HepG2 (cell line): ENCODE measurements around the gene KATNB1. TPM values are rescaled to one million over a fixed set of nuclear protein-coding genes. Genes with fewer than 3 reads are reported as not detected.

Experiments used
- ATAC-seq: fragments of 200-7000 bp; cut with Tn5 transposase; 3 replicates; pipeline ENCODE4 v1.9.1; 2020; ENCODE audit warnings: mild to moderate bottlenecking, moderate library complexity
- BruUV-seq: library from RNA; stranded (reverse); fragments of 400-500 nt; replicated peaks from 2 replicates; lab custom pipeline; 2021; lab: Mats Ljungman, UMichigan
- CTCF ChIA-PET: fragments of 300-600 bp; formaldehyde crosslinking; extraction: SDS; loops from one replicate; lab custom pipeline; 2021; ENCODE audit warnings: low total read pairs, inconsistent platforms, low intra/inter-chr PET ratio; lab: Yijun Ruan, JAX
- POLR2A ChIA-PET: fragments of 350-600 bp; sonication (Branson Sonifier 250); formaldehyde crosslinking; loops from one replicate; lab custom pipeline; 2020; ENCODE audit warnings: antibody characterized with exemption, inconsistent platforms; lab: Yijun Ruan, JAX
- DNase-seq: peaks from one replicate; pipeline ENCODE4 v3.0.0-alpha.2; 2015; ENCODE audit warnings: low spot score
- FAIRE-seq: peaks from 3 replicates; lab custom pipeline; 2011; peaks lifted over from hg19 to GRCh38; lab: Jason Lieb, UNC
- H2AFZ ChIP-seq: one replicate; pipeline ENCODE4 v1.6.1; 2011; ENCODE audit warnings: low read length, inconsistent platforms
- H3K27ac ChIP-seq: fragments of 300-600 bp; 3 replicates; pipeline ENCODE4 v1.8.0; 2011; ENCODE audit warnings: mixed run types, mild to moderate bottlenecking, mixed read lengths, low read length, inconsistent platforms; ENCODE audit not compliant: insufficient read depth; ENCODE audit errors: extremely low read length
- H3K27me3 ChIP-seq, 2 experiments: fragments of 200-600 bp in 1 of 2; 2 replicates in 1 of 2; 3 replicates in 1 of 2; pipeline versions ENCODE4 v1.6.0 to v1.8.0; 2011; ENCODE audit warnings: low read length in 2 of 2, mild to moderate bottlenecking in 2 of 2, moderate library complexity in 2 of 2, inconsistent platforms in 1 of 2; ENCODE audit not compliant: insufficient read depth in 2 of 2, control insufficient read depth in 1 of 2
- H3K36me3 ChIP-seq, 2 experiments: fragments of 200-600 bp in 1 of 2; replicated peaks in 1 of 2; 2 replicates in 1 of 2; 3 replicates in 1 of 2; pipeline versions ENCODE4 v1.5.1 to v1.8.0; 2011; ENCODE audit warnings: low read length in 2 of 2, inconsistent platforms in 1 of 2; ENCODE audit not compliant: insufficient read depth in 2 of 2, control insufficient read depth in 1 of 2
- H3K4me1 ChIP-seq: 2 replicates; pipeline ENCODE4 v1.5.1; 2012; ENCODE audit warnings: low read length, inconsistent platforms; ENCODE audit not compliant: insufficient read depth
- H3K4me2 ChIP-seq: 2 replicates; pipeline ENCODE4 v1.6.0; 2011; ENCODE audit warnings: low read depth, low read length, inconsistent platforms
- H3K4me3 ChIP-seq, 3 experiments: fragments of 200-600 bp in 1 of 3; sonication (generic), shearing (Covaris generic) in 1 of 3; replicated peaks in 1 of 3; 2 replicates each; pipeline ENCODE4 v1.5.1; 2011 to 2016; ENCODE audit warnings: low read length in 3 of 3, inconsistent platforms in 2 of 3, low read depth in 2 of 3, mild to moderate bottlenecking in 2 of 3, control low read depth in 1 of 3, mixed read lengths in 1 of 3; ENCODE audit not compliant: insufficient read depth in 1 of 3
- H3K79me2 ChIP-seq: one replicate; pipeline ENCODE4 v1.6.1; 2011; ENCODE audit warnings: low read length, inconsistent platforms; ENCODE audit not compliant: insufficient read depth
- H3K9ac ChIP-seq: 2 replicates; pipeline ENCODE4 v1.6.0; 2011; ENCODE audit warnings: mild to moderate bottlenecking, low read depth, low read length, inconsistent platforms; ENCODE audit not compliant: insufficient read depth
- H3K9me3 ChIP-seq: 2 replicates; pipeline ENCODE4 v1.5.1; 2012; ENCODE audit warnings: mild to moderate bottlenecking, low read length
- H4K20me1 ChIP-seq: 2 replicates; pipeline ENCODE4 v1.6.0; 2011; ENCODE audit warnings: inconsistent platforms, mild to moderate bottlenecking, low read length, moderate library complexity; ENCODE audit not compliant: insufficient read depth
- CBX5 ChIP-seq: sonication (generic); formaldehyde crosslinking; IDR thresholded peaks from 2 replicates; pipeline ENCODE4 v1.4.0; 2020; ENCODE audit warnings: missing genetic modification reagents, borderline replicate concordance
- CEBPG ChIP-seq: IDR thresholded peaks from 2 replicates; pipeline ENCODE4 v1.6.1; 2016
- FOXO4 ChIP-seq: sonication (generic); formaldehyde crosslinking; conservative IDR thresholded peaks from 2 replicates; pipeline ENCODE4 v1.8.1; 2023; ENCODE audit warnings: missing genetic modification reagents
- GATAD2A ChIP-seq: IDR thresholded peaks from 2 replicates; pipeline ENCODE4 v1.6.1; 2016
- HIC2 ChIP-seq: sonication (generic); formaldehyde crosslinking; IDR thresholded peaks from 2 replicates; pipeline ENCODE4 v1.9.0; 2022; ENCODE audit warnings: low read depth, missing genetic modification reagents
- IKZF5 ChIP-seq: IDR thresholded peaks from 2 replicates; pipeline ENCODE4 v1.6.1; 2018; ENCODE audit warnings: missing genetic modification reagents, mild to moderate bottlenecking, missing compliant biosample characterization
- PATZ1 ChIP-seq: sonication (generic); formaldehyde crosslinking; IDR thresholded peaks from 2 replicates; pipeline ENCODE4 v1.4.0; 2020; ENCODE audit warnings: missing genetic modification reagents
- TCF7 ChIP-seq: sonication (generic); IDR thresholded peaks from 2 replicates; pipeline ENCODE4 v1.6.1; 2016; ENCODE audit warnings: antibody characterized with exemption, low read depth
- THAP11 ChIP-seq: IDR thresholded peaks from 2 replicates; pipeline ENCODE4 v1.6.1; 2016; ENCODE audit warnings: missing biosample characterization, missing genetic modification reagents
- THAP9 ChIP-seq: sonication (generic); formaldehyde crosslinking; IDR thresholded peaks from 2 replicates; pipeline ENCODE4; 2020; ENCODE audit warnings: missing genetic modification reagents, mild to moderate bottlenecking, borderline replicate concordance
- ZNF580 ChIP-seq: IDR thresholded peaks from 2 replicates; pipeline ENCODE4 v1.6.1; 2016; ENCODE audit warnings: low read depth, borderline replicate concordance
- ZNF7 ChIP-seq: IDR thresholded peaks from 2 replicates; pipeline ENCODE4 v1.6.1; 2016; ENCODE audit warnings: missing biosample characterization, missing genetic modification reagents
- ZNF891 ChIP-seq: sonication (generic); formaldehyde crosslinking; IDR thresholded peaks from 2 replicates; pipeline ENCODE4 v1.5.0; 2020; ENCODE audit warnings: mild to moderate bottlenecking, missing genetic modification reagents
- WGBS: methylation state at CpG from one replicate; pipeline ENCODE4 v1.1.6; 2017; ENCODE audit warnings: low lambda C conversion rate; 5-methylcytosine and 5-hydroxymethylcytosine counted together
- in situ Hi-C: cut with HindIII; loops from 2 replicates; pipeline ENCODE4 v1.10.0; 2017; ENCODE audit warnings: low pct_unique_long_range_greater_than_20kb; ENCODE audit not compliant: extremely low pct_ligation_motif_present
- intact Hi-C: fragments of 100-400 bp; cut with micrococcal nuclease; formaldehyde crosslinking; loops from one replicate; pipeline ENCODE4 v1.10.0; 2022; ENCODE audit not compliant: unreplicated experiment
- polyA plus RNA-seq, 8 experiments: library from polyadenylated mRNA; depleted of rRNA in 3 of 8; stranded (reverse) in 7 of 8; unstranded in 1 of 8; fragments of >200 nt; fragmentation: Illumina TruSeq in 4 of 8; extraction: Trizol in 4 of 8; gene quantifications; 2 replicates each; pipeline versions ENCODE4 v1.2.1 to v1.2.3, GENCODE V29; 2011 to 2016; ENCODE audit warnings: low read depth in 4 of 8, missing spikeins in 1 of 8, mixed read lengths in 1 of 8; ENCODE audit not compliant: insufficient read depth in 1 of 8
- total RNA-seq, 5 experiments: library from RNA; depleted of rRNA; stranded (reverse); fragments of >200 nt; fragmentation: Illumina TruSeq; extraction: Trizol; gene quantifications; 2 replicates each; pipeline ENCODE4 v1.2.3, GENCODE V29; 2016; ENCODE audit warnings: low read depth in 1 of 5

Gene KATNB1
- total and polyA plus RNA-seq, 2 of the 13 experiments (the other 11 are each of a cell fraction or from before 2014, with no cell fraction given), result 31.5 to 43.5 TPM

- no peak for TF ChIP-seq HIC2 (CRISPR knock-in tag)
- no peak for TF ChIP-seq THAP9 (CRISPR knock-in tag)
- no peak for TF ChIP-seq ZNF7 (CRISPR knock-in tag)
Measured at GRCh38 chr16:57708168-57708567, 27.4 kb upstream of the KATNB1 start (continued).

GRCh38 chr16:57709663-57710062 is 25.9 kb upstream of the KATNB1 start:
- peak; percentile 75 for DNase-seq
- H4K20me1 ChIP-seq, result no peaks in the 10 kb centered on the region
- no TSS peak for BruUV-seq
- ChIA-PET POLR2A (interaction anchor here (1.0 to 1.4 kb wide), 3 partner anchors 9 to 42 kb away, joined by 5 to 7 read pairs (median 5); partner anchors contain the start of genes ADGRG3 and KATNB1), CTCF (interaction anchor here (1.1 to 1.9 kb wide), 3 partner anchors 11 to 61 kb away, joined by 3 to 5 read pairs (median 3); partner anchors contain the start of gene DRC7)
- H3K79me2 ChIP-seq, result no peaks in the 10 kb centered on the region
- in situ Hi-C loops, result no loop called here
- no peaks in the 10 kb centered on the region for H3K9me3 ChIP-seq
- H3K36me3 ChIP-seq, result no peaks in the 10 kb centered on the region
- no peaks in the 10 kb centered on the region for H3K27me3 ChIP-seq
- H3K4me1 ChIP-seq, result peaks cover 42% of the 10 kb centered on the region
- FAIRE-seq, result peak; percentile 91
- H2AFZ ChIP-seq, result no peak overlapping the region
- H3K27ac ChIP-seq, result peak overlapping the region; percentile 62
- 2% methylated on average over 3 of the region's 3 CpGs for WGBS
- peak overlapping the region; percentile 12; the same call in 1 of the 2 replicates for H3K9ac ChIP-seq
- H3K4me3 ChIP-seq, result no peak overlapping the region
- ATAC-seq, result peak; percentile 83
- intact Hi-C loops, result no loop called here
- peak overlapping the region; percentile 55 for H3K4me2 ChIP-seq
- no peak for TF ChIP-seq FOXO4 (CRISPR knock-in tag)
- TF ChIP-seq ZNF580, result peak; percentile 38; the same call in 1 of the 2 replicates
- TF ChIP-seq IKZF5 (CRISPR knock-in tag), result 0 out of 2 replicates have a peak, but pooled peaks have one; percentile 47
- TF ChIP-seq ZNF891 (CRISPR knock-in tag), result no peak
- TF ChIP-seq CBX5 (CRISPR knock-in tag), result peak; percentile 33; the same call in 1 of the 2 replicates
- peak; percentile 67 for TF ChIP-seq THAP11 (CRISPR knock-in tag)
- TF ChIP-seq CEBPG (CRISPR knock-in tag), result peak; percentile 99
- TF ChIP-seq PATZ1 (CRISPR knock-in tag), result 0 out of 2 replicates have a peak, but pooled peaks have one; percentile 22
- TF ChIP-seq TCF7, result no peak
- TF ChIP-seq GATAD2A, result peak; percentile 94
